ENCODE measurements around the gene ZBTB39.

Gene ZBTB39

GRCh38 chr12:57000393-57000792 is 6.0 kb downstream of the ZBTB39 start:
- no peak overlapping the region for H3K4me3 ChIP-seq (replicated peaks; ENCODE audit: low read depth, low read length)
- TF ChIP-seq, protein P1, sequence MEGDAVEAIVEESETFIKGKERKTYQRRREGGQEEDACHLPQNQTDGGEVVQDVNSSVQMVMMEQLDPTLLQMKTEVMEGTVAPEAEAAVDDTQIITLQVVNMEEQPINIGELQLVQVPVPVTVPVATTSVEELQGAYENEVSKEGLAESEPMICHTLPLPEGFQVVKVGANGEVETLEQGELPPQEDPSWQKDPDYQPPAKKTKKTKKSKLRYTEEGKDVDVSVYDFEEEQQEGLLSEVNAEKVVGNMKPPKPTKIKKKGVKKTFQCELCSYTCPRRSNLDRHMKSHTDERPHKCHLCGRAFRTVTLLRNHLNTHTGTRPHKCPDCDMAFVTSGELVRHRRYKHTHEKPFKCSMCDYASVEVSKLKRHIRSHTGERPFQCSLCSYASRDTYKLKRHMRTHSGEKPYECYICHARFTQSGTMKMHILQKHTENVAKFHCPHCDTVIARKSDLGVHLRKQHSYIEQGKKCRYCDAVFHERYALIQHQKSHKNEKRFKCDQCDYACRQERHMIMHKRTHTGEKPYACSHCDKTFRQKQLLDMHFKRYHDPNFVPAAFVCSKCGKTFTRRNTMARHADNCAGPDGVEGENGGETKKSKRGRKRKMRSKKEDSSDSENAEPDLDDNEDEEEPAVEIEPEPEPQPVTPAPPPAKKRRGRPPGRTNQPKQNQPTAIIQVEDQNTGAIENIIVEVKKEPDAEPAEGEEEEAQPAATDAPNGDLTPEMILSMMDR (IDR thresholded peaks at IDR 0.05; ENCODE audit: low read length, missing control alignments): no peak
- DNase-seq (ENCODE audit: low read depth): no peak

DNA sequence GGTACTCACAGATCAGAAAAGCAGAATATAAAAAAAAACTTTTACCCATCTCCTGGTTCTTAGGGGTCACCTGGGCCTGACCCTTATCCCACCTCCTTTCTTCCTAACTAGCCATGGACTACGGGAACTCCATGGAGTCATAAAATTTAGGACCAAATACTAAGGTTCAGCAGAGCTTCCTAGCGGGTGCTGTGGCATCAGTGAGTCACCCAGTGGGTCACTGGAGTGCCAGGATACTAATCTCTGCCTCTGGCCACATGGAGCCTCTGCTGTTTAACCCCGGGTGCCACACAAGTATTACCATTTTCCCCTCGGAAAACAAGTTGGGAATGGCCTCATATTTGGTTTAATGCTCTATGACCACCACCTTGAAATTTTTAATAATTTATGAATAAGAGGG is 6.9 kb downstream of the ZBTB39 start:
- H3K4me3 ChIP-seq (replicated peaks; ENCODE audit: low read depth, low read length): no peak overlapping the region
- TF ChIP-seq, protein P1 (IDR thresholded peaks at IDR 0.05; ENCODE audit: low read length, missing control alignments): no peak
- no peak for DNase-seq (ENCODE audit: low read depth)

- H3K4me3 ChIP-seq (replicated peaks; ENCODE audit: low read depth, low read length): no peak overlapping the region
- TF ChIP-seq, protein P1 (IDR thresholded peaks at IDR 0.05; ENCODE audit: low read length, missing control alignments): no peak
- DNase-seq (ENCODE audit: low read depth): no peak
These were observed 7.4 kb downstream of the ZBTB39 start for GRCh38 chr12:56998981-56999380.

DNA sequence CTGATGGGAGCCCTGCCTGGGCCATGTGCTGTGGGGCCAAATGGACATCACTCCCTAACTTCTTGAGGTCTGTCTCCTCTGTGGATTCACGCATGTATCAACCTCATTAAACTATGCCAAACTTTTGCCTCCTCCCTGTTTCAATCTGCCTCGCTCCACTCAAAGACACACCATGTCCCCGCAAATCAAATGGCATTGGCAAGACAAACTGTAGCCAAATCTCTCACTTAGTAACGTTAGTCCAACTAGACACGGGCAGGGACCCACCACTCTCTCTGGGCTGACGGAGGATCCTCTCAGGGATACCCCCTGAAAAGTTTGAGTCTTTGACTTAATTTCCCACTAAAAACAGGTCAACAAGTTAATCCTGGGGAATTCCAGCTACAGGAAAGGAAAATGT is 8.0 kb downstream of the ZBTB39 start:
- DNase-seq (ENCODE audit: low read depth): no peak
- H3K4me3 ChIP-seq (replicated peaks; ENCODE audit: low read depth, low read length): no peak overlapping the region
- TF ChIP-seq, protein P1 (IDR thresholded peaks at IDR 0.05; ENCODE audit: low read length, missing control alignments): no peak

DNA sequence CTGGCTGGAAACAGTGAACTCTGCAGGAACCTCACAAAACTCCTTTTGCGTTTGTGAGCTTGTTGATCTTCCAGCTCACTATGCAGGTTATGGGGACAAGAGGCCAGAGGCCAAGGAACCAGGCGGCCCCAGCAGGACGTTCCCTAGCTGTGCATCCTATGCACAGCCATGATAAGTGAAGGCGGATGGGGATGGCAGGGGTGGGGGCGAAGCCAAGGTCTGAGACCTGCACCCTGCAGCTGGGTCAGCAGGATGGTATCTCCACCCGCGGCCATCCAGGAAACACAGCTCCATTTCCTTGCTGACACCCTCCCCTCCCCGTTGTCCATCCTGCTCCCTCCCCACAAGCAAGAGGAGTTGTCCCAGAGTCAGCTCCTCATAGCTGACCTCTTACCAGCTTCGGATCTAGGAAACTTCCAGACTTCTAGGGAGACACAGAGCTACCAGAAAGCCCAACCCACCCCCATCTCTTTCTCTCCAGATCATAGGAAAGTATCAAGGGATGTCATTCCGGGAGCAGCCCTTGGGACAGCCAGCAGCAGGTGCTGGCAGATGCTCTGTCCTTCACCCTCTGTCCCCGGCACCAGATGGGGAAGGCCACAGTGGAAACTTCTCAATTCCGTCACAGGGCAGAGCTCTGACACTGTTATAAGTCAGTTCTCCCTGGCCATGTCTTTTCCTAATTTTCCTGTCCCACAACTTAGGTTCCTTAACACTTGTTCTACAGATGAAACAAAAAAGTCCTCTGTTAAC is 9.4 kb downstream of the ZBTB39 start:
- no peak for DNase-seq (ENCODE audit: low read depth)
- TF ChIP-seq, protein P1 (IDR thresholded peaks at IDR 0.05; ENCODE audit: low read length, missing control alignments): no peak
- H3K4me3 ChIP-seq (replicated peaks; ENCODE audit: low read depth, low read length): no peak overlapping the region

DNA sequence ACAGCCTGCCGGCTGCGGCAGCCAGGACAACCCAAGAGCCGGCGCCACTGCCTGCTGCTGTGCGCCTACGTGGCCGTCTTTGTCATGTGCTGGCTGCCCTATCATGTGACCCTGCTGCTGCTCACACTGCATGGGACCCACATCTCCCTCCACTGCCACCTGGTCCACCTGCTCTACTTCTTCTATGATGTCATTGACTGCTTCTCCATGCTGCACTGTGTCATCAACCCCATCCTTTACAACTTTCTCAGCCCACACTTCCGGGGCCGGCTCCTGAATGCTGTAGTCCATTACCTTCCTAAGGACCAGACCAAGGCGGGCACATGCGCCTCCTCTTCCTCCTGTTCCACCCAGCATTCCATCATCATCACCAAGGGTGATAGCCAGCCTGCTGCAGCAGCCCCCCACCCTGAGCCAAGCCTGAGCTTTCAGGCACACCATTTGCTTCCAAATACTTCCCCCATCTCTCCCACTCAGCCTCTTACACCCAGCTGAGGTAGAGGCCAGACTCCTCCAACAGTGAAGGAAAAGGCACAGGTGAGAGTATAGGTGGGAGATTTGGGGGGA is 10.3 kb downstream of the ZBTB39 start:
- no peak for DNase-seq (ENCODE audit: low read depth)
- no peak overlapping the region for H3K4me3 ChIP-seq (replicated peaks; ENCODE audit: low read depth, low read length)
- TF ChIP-seq, protein P1 (IDR thresholded peaks at IDR 0.05; ENCODE audit: low read length, missing control alignments): no peak
